HUES64 (cell line): ENCODE data around the gene RIN1.

Source experiments
- H3K27ac ChIP-seq: 2 replicates; pipeline ENCODE4 v1.7.0; 2013; ENCODE audit warnings: low read depth, low read length, inconsistent platforms
- H3K27me3 ChIP-seq: 2 replicates; pipeline ENCODE4 v1.6.1; 2013; ENCODE audit warnings: mild to moderate bottlenecking, low read length; ENCODE audit not compliant: insufficient read depth
- H3K36me3 ChIP-seq: 2 replicates; pipeline ENCODE4 v1.6.1; 2013; ENCODE audit warnings: mild to moderate bottlenecking, low read length; ENCODE audit not compliant: insufficient read depth
- H3K4me1 ChIP-seq: 2 replicates; pipeline ENCODE4 v1.6.1; 2013; ENCODE audit warnings: mild to moderate bottlenecking, low read length, moderate library complexity; ENCODE audit not compliant: insufficient read depth
- H3K4me3 ChIP-seq: 2 replicates; pipeline ENCODE4 v1.5.1; 2013; ENCODE audit warnings: mild to moderate bottlenecking, low read length, moderate library complexity
- H3K9ac ChIP-seq: 2 replicates; pipeline ENCODE4 v1.6.1; 2013; ENCODE audit warnings: mild to moderate bottlenecking, low read depth, low read length
- H3K9me3 ChIP-seq: 2 replicates; pipeline ENCODE4 v1.6.1; 2013; ENCODE audit warnings: low read depth, low read length; ENCODE audit not compliant: insufficient read depth
- WGBS: fragments of 150-250, 120-280 bp; methylation state at CpG from one replicate; pipeline ENCODE4 v1.1.7; 2013; ENCODE audit warnings: missing lambda C conversion rate; 5-methylcytosine and 5-hydroxymethylcytosine counted together

Gene RIN1

DNA sequence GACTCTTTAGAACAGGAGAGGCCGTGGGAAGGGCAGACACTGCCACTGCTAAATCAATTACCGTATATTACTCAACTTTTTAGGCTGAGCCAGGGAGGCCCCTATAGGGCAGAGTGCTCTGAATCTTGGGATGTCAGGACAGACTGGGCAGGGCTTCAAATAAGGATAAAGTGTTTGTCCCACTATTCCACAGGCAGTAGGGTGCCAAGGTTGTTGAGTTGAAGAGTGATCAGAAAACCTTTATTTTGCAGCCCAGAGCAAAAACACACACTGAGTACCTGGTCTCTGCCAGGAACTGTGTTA, 12.8 kb upstream of the RIN1 start:
- H3K27me3 ChIP-seq, result peaks cover 7% of the 10 kb centered on the region; the same call in 1 of the 2 replicates
- no peak overlapping the region for H3K27ac ChIP-seq
- H3K9me3 ChIP-seq, result no peaks in the 10 kb centered on the region
- H3K4me3 ChIP-seq, result no peak overlapping the region
- WGBS, result 100% methylated on average over 2 of the region's 2 CpGs
- no peak overlapping the region for H3K9ac ChIP-seq
- peaks cover 6% of the 10 kb centered on the region for H3K36me3 ChIP-seq
- peaks cover 9% of the 10 kb centered on the region; the same call in 1 of the 2 replicates for H3K4me1 ChIP-seq

DNA sequence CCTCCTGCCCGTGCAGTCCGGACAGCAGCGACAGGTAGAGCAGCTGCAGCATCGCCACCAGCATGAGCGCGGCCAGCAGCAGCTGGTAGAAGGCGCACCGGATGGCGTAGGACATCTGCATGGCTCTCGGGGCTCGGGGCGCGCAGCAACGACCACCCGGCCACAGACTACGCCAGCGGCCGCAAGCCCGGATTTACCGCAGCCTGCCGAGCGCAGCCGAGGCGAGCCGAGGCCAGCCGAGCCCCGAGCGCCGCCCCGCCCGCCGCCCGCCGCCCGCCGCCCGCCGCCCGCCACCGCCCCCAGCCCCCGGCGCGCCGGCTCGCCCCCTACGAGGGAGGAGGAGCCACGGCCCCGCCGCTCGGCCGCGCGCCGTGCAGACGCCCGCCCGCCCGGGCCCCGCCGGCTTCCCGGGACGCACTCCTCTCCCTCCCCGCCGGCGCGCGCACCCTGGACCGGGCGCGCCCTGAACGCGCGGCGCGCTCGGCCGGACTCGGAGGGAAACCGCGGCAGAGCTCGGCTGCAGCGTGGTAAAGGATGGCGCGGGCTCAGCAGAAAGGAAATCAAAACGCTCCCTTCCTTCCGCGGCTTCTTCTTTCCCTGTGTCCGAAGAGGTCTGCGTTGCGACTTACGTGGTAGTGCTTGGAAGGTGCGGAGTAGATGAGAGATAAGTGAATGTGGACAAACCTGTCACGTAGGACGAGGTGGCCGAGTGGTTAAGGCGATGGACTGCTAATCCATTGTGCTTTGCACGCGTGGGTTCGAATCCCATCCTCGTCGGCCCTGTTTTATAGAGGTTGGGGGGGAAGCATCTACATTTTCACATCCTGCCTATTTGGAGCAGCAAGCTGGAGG, 11.4 kb upstream of the RIN1 start, which contains the start of gene B4GAT1:
Gene B4GAT1, minus strand, starts transcription at position 205 of the 852 bp plus-strand sequence. Its CDS starts 84 bp downstream, at position 121.
- Histone ChIP-seq H3K27ac (peak within 1 kb of the TSS; percentile 68; the same call in 1 of the 2 replicates), H3K36me3 (no peaks in the 10 kb centered on the region), H3K4me3 (peak within 1 kb of the TSS; percentile 95), H3K4me1 (peaks cover 10% of the 10 kb centered on the region; the same call in 1 of the 2 replicates), H3K27me3 (peaks cover 7% of the 10 kb centered on the region; the same call in 1 of the 2 replicates), H3K9me3 (no peaks in the 10 kb centered on the region), H3K9ac (peak within 1 kb of the TSS; percentile 84)
- WGBS, result under 1% methylated on average over 100 of the region's 101 CpGs

DNA sequence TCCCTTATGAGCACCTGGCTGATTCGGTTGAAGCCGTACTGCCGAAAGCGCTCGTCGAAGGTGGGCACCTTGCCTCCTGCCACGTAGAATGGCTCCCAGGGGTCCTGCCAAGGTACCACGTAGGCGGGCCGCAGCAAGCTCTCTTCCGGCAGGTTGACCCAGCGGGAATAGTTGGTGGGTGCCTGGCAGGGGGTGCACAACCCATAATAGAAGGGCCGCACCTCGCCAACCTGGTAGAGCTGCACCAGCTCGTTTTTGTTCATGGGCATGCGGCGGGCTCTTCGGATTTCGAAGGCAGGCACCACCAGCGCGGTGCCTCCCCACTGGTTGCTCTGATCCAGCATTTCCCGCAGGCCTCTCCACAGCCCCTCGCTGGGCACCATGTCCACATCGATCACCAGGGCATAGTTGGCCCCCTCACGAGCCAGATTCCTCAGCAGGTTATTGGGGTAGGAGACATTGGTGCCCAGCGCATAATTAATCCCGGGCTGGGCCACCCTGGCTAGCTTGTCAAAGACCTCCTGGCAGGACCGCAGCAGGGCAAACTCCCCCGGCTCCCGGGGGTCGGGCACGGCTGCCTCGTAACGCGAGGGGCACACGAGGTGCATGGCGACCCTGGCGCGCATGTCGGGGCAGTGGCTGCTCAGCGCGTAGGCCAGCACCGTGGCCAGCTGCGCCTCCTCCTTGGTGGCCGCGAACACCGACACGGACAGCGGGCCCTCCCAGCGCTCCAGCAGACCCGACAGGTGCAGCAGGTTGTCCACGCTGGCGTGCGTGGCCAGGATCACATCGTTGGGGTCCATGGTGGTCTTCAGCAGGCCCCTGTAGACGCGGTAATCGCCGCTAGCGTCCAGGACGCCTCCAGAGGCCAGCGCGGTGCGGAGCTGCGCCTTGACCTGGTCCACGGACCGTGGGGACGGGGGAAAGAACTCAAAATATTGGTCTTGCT, 10.5 kb upstream of the RIN1 start:
- H3K27me3 ChIP-seq, result peaks cover 7% of the 10 kb centered on the region; the same call in 1 of the 2 replicates
- H3K9ac ChIP-seq, result peak overlapping the region; percentile 84
- peak overlapping the region; percentile 46; the same call in 1 of the 2 replicates for H3K27ac ChIP-seq
- no peaks in the 10 kb centered on the region for H3K9me3 ChIP-seq
- peaks cover 6% of the 10 kb centered on the region for H3K36me3 ChIP-seq
- H3K4me3 ChIP-seq, result peak overlapping the region; percentile 95
- H3K4me1 ChIP-seq, result peaks cover 10% of the 10 kb centered on the region; the same call in 1 of the 2 replicates
- 38% methylated on average over 68 of the region's 68 CpGs for WGBS

DNA sequence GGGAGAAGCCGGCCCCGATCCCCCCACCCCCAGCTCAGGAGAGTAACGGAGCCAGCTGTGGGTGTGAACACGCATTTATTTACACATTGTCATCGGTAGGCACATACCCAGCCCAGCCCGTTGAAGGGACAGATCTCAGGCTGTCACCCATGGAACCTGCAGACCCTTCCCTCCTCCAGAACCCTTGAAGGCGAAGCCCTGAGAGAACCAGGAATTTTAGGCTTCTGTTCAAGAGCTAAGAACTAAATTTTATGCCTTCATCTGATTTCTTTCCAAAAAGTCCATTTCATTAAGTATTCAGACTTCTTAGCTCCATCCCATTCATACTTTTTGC, 9.0 kb upstream of the RIN1 start:
- H3K4me1 ChIP-seq, result peaks cover 10% of the 10 kb centered on the region; the same call in 1 of the 2 replicates
- H3K9me3 ChIP-seq, result no peaks in the 10 kb centered on the region
- peak overlapping the region; percentile 92 for H3K4me3 ChIP-seq
- peaks cover 7% of the 10 kb centered on the region; the same call in 1 of the 2 replicates for H3K27me3 ChIP-seq
- WGBS, result 29% methylated on average over 7 of the region's 7 CpGs
- peak overlapping the region; percentile 19; the same call in 1 of the 2 replicates for H3K27ac ChIP-seq
- H3K9ac ChIP-seq, result peak overlapping the region; percentile 16; the same call in 1 of the 2 replicates
- H3K36me3 ChIP-seq, result peaks cover 20% of the 10 kb centered on the region

DNA sequence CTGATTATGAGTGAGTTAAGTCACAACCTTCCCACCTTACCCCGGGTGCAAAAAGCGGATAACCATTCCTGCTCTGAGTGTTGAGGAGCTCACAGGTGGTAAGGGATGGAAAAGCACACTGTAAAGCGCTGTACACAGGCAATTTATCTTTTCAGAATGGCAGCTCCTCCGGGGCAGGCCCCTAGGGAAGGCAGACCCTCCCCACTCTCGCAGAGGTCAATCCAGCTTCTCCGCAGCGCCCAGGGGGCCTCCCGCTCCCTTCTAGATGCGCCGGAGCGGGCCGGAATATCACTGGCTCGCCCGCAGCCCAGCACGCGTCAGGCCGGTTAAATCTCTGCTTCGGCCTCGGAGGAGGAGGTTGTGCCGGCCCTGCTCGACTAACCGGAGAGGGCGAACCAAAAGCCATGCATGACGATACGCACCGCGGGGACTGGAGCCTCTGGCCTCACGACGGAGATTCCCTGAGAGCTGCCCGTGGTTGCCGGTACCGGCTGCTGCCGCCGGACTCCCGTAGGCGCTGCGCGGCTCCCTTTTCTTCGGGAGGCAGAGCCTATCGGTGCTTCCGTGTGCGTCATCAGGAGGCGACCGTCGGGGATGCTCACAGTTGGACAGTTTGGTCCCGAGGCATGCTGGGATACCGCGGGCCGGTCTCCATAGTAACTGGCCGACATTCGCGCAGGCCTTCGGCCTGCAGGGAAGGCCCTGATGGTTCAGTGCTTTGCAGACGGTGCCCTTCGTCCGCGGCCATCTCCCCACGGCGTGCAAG, 8.5 kb upstream of the RIN1 start, which contains the start of gene BRMS1:
Gene BRMS1, minus strand, starts transcription at position 555 of the 766 bp plus-strand sequence. CDS start 2,870 bp downstream, outside the sequence.
- under 1% methylated on average over 59 of the region's 59 CpGs for WGBS
- Histone ChIP-seq H3K9ac (peak within 1 kb of the TSS; percentile 84), H3K27ac (peak within 1 kb of the TSS; percentile 56), H3K9me3 (no peaks in the 10 kb centered on the region), H3K27me3 (peaks cover 7% of the 10 kb centered on the region; the same call in 1 of the 2 replicates), H3K36me3 (peaks cover 26% of the 10 kb centered on the region), H3K4me1 (peaks cover 10% of the 10 kb centered on the region; the same call in 1 of the 2 replicates), H3K4me3 (peak within 1 kb of the TSS; percentile 92)

DNA sequence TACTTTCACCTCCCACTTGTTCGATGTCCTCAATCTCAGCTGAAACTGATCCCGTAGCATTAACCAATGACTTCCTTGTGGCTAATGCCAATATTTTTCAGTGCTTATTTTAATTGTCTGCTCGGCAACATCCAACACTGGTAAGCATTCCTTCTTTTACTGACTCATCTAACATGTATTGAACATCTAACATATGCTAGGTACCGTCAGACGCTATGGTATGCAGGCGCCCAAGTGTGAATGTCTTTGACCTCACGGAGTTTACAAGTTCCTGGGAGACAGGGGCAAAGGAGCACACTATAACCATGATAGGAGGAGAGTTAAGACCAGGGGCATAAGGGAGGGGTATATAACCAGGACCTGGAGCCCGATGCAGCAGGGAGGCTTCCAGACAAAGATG, 6.9 kb upstream of the RIN1 start:
- 93% methylated on average over 8 of the region's 8 CpGs for WGBS
- no peak overlapping the region for H3K9ac ChIP-seq

DNA sequence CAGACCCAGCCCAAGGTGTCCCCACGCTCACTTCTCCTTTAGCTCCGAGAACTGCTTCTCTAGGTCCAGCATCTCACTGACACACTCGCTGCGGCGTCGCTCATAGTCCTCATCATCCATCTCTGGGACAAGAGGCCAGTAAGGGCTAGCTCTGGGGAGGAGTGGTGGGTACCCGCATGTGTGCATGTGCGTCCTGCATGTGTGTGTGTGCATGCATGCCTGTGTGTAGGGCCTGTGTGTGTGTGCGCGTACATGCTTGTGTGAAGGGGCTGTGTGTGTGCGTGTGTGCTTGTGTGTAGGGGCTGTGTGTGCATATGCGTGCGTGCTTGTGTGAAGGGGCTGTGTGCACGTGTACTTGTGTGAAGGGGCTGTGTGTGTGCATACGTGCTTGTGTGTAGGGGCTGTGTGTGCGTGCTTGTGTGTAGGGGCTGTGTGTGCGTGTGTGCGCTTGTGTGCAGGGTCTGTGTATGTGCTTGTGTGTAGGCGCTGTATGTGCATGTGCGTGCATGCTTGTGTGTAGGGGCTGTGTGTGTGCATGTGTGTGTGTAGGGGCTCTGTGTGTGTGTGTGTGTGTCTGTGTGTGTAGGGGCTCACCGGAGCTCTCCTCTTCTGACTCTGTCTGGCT, 5.4 kb upstream of the RIN1 start:
- Histone ChIP-seq H3K4me1 (peaks cover 16% of the 10 kb centered on the region), H3K9me3 (no peaks in the 10 kb centered on the region), H3K9ac (no peak overlapping the region), H3K27ac (no peak overlapping the region), H3K4me3 (no peak overlapping the region), H3K36me3 (peaks cover 41% of the 10 kb centered on the region), H3K27me3 (peaks cover under 1% of the 10 kb centered on the region; the same call in 1 of the 2 replicates)
- 94% methylated on average over 20 of the region's 21 CpGs for WGBS

More for the DNA sequence above, 6.9 kb upstream of the RIN1 start:
- Histone ChIP-seq H3K27me3 (peaks cover 7% of the 10 kb centered on the region; the same call in 1 of the 2 replicates), H3K4me3 (no peak overlapping the region), H3K9me3 (no peaks in the 10 kb centered on the region), H3K4me1 (peaks cover 10% of the 10 kb centered on the region; the same call in 1 of the 2 replicates), H3K36me3 (peaks cover 31% of the 10 kb centered on the region), H3K27ac (no peak overlapping the region)

DNA sequence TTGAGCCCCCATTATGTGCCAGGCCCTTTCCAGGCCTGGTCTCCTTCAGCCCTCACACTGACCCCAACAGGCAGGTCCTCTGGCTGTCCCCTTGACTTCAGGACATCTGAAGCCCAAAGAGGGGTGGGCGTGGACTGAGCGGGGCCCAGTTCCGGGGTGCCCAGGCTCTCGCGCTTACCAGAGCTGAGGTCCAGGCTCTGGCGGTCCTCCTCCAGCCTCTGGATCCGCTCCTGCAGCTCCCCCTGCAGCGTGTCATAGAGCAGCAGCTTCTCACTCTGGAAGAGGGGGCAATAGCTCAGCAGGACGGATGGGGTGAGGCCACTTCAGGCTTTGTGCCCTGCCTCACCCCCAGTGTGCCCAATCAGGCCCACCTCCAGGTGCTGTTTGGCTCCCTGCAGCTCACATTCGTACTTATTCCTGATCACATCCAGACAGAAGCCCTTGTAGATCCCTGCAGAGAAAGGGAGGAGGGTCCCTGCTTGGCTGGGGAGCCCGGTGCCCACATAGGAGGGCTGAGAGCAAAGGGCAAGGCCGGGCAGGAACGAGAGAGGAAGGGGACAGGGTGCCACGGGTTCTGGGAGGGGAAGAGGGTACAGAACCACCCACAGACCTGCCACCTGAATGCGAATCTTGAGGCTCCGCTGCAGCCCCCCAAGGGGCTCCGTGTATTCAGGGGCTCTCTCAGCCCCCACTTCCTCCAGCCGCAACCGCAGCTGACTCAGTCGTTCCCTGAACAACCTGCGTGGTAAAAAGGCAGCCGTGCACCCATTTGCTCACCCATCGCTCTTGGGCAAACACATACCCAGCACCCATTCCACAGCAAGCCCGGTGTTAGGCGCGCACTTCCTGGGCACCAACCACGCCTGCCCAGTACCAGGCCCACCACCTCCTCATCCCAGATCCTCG, 4.6 kb upstream of the RIN1 start:
- WGBS, result 95% methylated on average over 28 of the region's 28 CpGs
- Histone ChIP-seq H3K36me3 (peaks cover 41% of the 10 kb centered on the region), H3K27ac (no peak overlapping the region), H3K4me3 (no peak overlapping the region), H3K27me3 (no peaks in the 10 kb centered on the region), H3K9me3 (no peaks in the 10 kb centered on the region), H3K9ac (no peak overlapping the region), H3K4me1 (peaks cover 19% of the 10 kb centered on the region)

DNA sequence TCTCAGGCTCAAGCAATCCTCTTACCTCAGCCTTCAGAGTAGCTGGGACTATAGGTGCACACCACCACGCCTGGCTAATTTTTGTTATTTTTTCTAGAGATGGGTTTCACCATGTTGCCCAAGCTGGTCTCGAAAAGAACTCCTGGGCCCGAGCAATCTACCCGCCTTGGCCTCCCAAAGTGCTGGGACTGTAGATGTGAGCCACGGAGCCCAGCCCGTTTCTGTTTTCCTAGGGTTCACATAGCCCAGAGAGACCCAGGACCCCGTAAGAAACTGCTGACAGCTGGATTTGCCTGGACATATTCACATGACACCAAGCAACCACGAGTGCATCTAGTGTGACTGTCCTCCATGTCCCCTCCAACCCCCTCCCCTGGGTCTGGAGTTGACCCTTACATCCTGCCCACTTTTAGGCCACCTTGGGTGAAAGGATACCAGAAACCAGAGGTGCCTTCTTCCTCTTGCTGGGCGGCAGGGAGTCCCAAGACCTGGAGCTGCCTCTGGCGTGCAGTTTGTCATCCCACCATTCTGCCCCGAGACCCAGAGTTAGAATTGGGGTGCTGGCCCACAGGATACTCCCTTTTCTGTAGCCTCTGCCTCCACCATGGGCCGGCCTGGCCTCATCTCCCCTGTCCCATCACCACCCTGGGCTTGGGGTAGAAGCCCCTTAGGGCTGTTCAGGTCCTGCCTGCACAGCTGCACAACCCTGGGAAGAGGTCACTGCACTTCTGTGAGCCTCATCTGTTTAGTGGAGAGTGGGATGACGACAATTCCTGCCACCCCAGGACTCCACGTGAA, 3.7 kb upstream of the RIN1 start:
- 79% methylated on average over 14 of the region's 14 CpGs for WGBS
- H3K36me3 ChIP-seq, result peaks cover 41% of the 10 kb centered on the region

More for the DNA sequence above, 3.7 kb upstream of the RIN1 start:
- Histone ChIP-seq H3K27me3 (peaks cover 6% of the 10 kb centered on the region; the same call in 1 of the 2 replicates), H3K9me3 (no peaks in the 10 kb centered on the region), H3K9ac (no peak overlapping the region), H3K4me3 (no peak overlapping the region), H3K27ac (no peak overlapping the region), H3K4me1 (peaks cover 18% of the 10 kb centered on the region)
